Endothelial cell (in vitro differentiated cells): ENCODE results near the gene RERE. TPM values are rescaled to one million over a fixed set of nuclear protein-coding genes. Genes with fewer than 3 reads are reported as not detected.

Experiments used
- DNase-seq: peaks from one replicate; pipeline ENCODE4 v3.0.0; 2021; ENCODE audit warnings: low spot score
- H3K27ac Mint-ChIP-seq: one replicate; pipeline ENCODE4 v1.8.0; 2021; ENCODE audit warnings: mixed read lengths, inconsistent platforms; ENCODE audit not compliant: unreplicated experiment
- H3K27me3 Mint-ChIP-seq: one replicate; pipeline ENCODE4 v1.8.0; 2021; ENCODE audit warnings: mild to moderate bottlenecking, moderate library complexity, mixed read lengths, inconsistent platforms; ENCODE audit not compliant: unreplicated experiment
- H3K36me3 Mint-ChIP-seq: one replicate; pipeline ENCODE4 v1.8.0; 2021; ENCODE audit warnings: mild to moderate bottlenecking, low read depth, mixed read lengths, inconsistent platforms; ENCODE audit not compliant: unreplicated experiment
- H3K4me1 Mint-ChIP-seq: one replicate; pipeline ENCODE4 v1.8.0; 2021; ENCODE audit warnings: mild to moderate bottlenecking, mixed read lengths, inconsistent platforms; ENCODE audit not compliant: unreplicated experiment
- H3K4me3 Mint-ChIP-seq: one replicate; pipeline ENCODE4 v1.8.0; 2021; ENCODE audit warnings: mild to moderate bottlenecking, mixed read lengths, inconsistent platforms; ENCODE audit not compliant: unreplicated experiment
- H3K9me3 Mint-ChIP-seq: one replicate; pipeline ENCODE4 v1.8.0; 2021; ENCODE audit warnings: mixed read lengths, inconsistent platforms; ENCODE audit not compliant: unreplicated experiment
- total RNA-seq: library from RNA; stranded (reverse); fragmentation: NEBNext Ultra II Directional; extraction: Animal tissue kit (Norgen Biotek cat#: 25700); gene quantifications from one replicate; pipeline ENCODE4 v1.2.1, GENCODE V29; 2021; ENCODE audit not compliant: unreplicated experiment
- TF ChIP-seq, protein P1 (sequence below): fragments of 200-600 bp; sonication (generic); IDR thresholded peaks from one replicate; pipeline ENCODE4 v1.5.0; 2021; ENCODE audit warnings: antibody characterized with exemption; ENCODE audit not compliant: unreplicated experiment

The RERE gene
- total RNA-seq, 1 donor from 2014 or later, result 115 TPM

DNA sequence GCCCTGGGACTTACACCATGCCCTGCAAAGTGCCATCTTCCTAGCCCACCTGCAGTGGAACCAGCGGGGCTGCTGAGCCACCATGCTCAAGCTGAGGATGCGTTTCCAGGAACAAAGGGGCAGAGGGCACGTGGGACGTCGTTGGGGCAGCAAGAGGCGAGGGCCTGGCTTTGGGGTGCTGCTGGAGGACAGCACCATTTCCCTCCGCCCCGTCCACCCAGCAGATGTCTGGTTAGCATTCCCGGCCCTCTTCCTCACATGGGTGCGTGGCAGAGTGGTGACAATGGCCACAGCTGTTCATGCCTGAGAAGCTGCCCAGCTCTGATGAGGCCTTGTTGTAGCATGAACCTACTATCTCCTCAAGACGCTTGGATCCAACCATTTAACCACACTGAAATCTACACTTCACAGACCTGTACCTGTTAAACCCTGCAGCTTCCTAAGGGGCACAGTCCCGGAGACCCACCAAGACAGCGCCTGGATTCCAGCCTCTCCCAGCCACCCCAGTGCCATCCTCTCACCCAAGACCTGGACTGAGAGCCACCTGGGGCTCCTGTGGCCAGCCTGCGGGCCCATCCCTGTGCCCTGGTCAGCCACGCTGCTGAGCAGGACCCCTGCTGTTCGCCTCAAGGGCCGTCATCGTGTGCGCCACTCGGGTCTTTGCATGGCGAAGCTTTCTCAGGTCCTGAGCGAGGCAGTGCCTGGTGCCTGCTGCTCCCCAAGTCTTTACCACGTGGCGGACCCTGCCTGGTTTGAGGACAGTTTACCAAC, 466.3 kb downstream of the RERE start:
- TF ChIP-seq, protein P1, sequence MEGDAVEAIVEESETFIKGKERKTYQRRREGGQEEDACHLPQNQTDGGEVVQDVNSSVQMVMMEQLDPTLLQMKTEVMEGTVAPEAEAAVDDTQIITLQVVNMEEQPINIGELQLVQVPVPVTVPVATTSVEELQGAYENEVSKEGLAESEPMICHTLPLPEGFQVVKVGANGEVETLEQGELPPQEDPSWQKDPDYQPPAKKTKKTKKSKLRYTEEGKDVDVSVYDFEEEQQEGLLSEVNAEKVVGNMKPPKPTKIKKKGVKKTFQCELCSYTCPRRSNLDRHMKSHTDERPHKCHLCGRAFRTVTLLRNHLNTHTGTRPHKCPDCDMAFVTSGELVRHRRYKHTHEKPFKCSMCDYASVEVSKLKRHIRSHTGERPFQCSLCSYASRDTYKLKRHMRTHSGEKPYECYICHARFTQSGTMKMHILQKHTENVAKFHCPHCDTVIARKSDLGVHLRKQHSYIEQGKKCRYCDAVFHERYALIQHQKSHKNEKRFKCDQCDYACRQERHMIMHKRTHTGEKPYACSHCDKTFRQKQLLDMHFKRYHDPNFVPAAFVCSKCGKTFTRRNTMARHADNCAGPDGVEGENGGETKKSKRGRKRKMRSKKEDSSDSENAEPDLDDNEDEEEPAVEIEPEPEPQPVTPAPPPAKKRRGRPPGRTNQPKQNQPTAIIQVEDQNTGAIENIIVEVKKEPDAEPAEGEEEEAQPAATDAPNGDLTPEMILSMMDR, result no peak
- peaks cover 21% of the 10 kb centered on the region for H3K4me1 Mint-ChIP-seq
- peaks cover 24% of the 10 kb centered on the region for H3K36me3 Mint-ChIP-seq

GRCh38 chr1:8349961-8350360, 467.5 kb downstream of the RERE start:
- Mint-ChIP-seq H3K4me1 (peaks cover 21% of the 10 kb centered on the region), H3K4me3 (no peak overlapping the region)
- DNase-seq, result no peak

More for the DNA sequence above, 466.3 kb downstream of the RERE start:
- Mint-ChIP-seq H3K9me3 (no peaks in the 10 kb centered on the region), H3K27ac (peak overlapping the region; percentile 48), H3K4me3 (no peak overlapping the region), H3K27me3 (peaks cover 35% of the 10 kb centered on the region)
- DNase-seq, result no peak

GRCh38 chr1:8349473-8349865, 468.0 kb downstream of the RERE start:
- peaks cover 24% of the 10 kb centered on the region for H3K36me3 Mint-ChIP-seq
- peaks cover 19% of the 10 kb centered on the region for H3K4me1 Mint-ChIP-seq
- TF ChIP-seq, protein P1, result no peak
- no peak for DNase-seq
- H3K4me3 Mint-ChIP-seq, result peak overlapping the region; percentile 71
- no peaks in the 10 kb centered on the region for H3K9me3 Mint-ChIP-seq
- H3K27ac Mint-ChIP-seq, result peak overlapping the region; percentile 48
- peaks cover 32% of the 10 kb centered on the region for H3K27me3 Mint-ChIP-seq

More at GRCh38 chr1:8349961-8350360, 467.5 kb downstream of the RERE start:
- peaks cover 34% of the 10 kb centered on the region for H3K27me3 Mint-ChIP-seq
- no peaks in the 10 kb centered on the region for H3K9me3 Mint-ChIP-seq
- H3K36me3 Mint-ChIP-seq, result peaks cover 19% of the 10 kb centered on the region
- no peak overlapping the region for H3K27ac Mint-ChIP-seq
- TF ChIP-seq, protein P1, result no peak

DNA sequence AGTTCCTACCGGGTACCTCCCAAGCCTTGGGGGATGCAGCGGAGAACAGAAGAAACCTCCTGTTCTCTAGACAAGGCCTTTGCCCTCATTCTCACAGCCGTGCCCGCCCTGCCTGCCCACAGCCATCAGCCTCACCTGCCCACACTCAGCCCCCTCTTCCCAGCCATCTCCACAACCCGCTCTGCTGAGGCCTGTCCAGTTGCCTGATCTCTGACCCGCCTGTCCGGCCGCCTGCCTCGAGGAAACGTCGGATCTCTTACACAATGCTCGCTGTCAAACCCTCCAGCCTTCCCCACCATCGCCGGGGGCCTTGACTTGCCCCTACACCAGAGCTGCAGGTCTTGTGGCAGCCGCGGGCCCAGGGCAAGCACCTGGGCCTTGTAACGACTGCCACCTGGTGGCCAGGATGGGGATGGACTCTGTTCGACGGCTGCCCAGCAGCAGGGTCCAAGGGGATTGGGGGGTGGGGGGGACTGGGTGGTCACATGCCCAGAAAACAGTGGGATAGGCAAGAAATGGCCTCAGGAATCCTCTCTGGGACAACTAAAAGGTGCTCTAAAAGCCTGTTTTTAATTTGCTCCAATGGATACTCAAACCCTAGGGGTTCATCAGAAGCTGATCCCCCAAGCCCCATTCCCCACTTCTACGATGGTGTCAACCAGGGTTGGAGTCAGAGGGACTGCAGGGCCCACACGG, 468.5 kb downstream of the RERE start:
- TF ChIP-seq, protein P1, result peak; percentile 88
- Mint-ChIP-seq H3K4me3 (no peak overlapping the region), H3K27me3 (peaks cover 32% of the 10 kb centered on the region), H3K9me3 (no peaks in the 10 kb centered on the region), H3K36me3 (peaks cover 24% of the 10 kb centered on the region), H3K4me1 (peaks cover 17% of the 10 kb centered on the region), H3K27ac (peak overlapping the region; percentile 48)
- DNase-seq, result peak; percentile 76
